T-helper 1 cell (primary cell): Measurements from ENCODE around the gene COLEC12.

Experiments
- DNase-seq, 5 donors: peaks; one replicate each; pipeline ENCODE4 v3.0.0-alpha.2; 2012 to 2020

The COLEC12 gene

DNA sequence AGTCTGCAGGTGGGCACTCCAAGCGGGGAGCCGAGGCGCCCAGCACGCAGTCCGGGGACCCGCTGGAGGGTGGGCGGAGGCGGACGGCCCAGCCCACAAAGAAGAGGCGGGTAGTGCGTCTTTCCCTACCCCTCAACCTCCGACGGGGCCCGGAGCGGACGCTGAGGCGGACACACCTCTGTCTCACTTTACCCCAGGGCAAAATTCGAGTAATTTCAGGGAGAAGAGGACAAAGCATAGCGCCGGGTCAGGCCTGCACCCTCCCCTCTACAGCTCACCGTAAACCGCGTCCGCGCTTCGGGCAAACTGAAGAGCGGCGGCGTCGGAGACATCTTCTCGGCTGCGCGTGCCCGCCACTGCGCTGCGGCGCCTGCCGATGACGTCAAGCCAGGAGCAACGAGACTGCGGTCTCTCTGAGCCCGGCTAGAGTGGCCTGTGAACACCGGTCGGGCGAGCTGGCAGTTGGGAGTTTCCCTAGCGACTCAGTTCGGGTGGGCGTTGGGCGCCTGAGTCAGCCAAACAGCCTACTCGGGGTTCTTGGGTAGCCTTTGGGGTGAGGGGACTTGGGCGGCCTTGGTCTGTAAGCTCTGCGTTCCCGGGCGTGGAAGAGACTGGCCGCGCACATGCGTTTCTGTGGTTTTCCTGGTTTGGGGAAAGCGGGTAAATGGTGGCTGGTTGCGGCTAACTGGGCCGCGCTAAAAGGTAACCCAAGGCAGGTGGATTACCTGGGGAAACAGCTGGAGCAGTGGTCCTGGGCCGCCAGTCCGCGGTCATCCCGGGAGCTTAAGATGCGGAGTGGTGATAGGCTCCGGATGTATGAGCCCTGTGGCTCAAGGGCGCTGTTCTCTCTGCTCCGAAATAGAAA, 232.6 kb downstream of the COLEC12 start, which contains the start of gene THOC1:
Gene THOC1, minus strand, starts transcription at position 360 of the 865 bp plus-strand sequence. Its CDS starts 28 bp downstream, at position 332.
- peak; percentile 84 to 94 (median 89) for DNase-seq

- no peak for DNase-seq
These were observed 233.2 kb downstream of the COLEC12 start for GRCh38 chr18:267380-267687.
